CD4-positive, alpha-beta T cell treated with Interleukin-2 at 100 ng/mL for 4 hours (primary cell): ENCODE results near the gene PRDM1.
"Not testable (repeated sequence)": the region's sequence is repeated elsewhere in the genome, so short reads cannot be mapped to it uniquely, and the experiment has no call there.

Experiments
- DNase-seq: peaks from one replicate; pipeline ENCODE4 v3.0.0-alpha.2; 2020; ENCODE audit warnings: low spot score

PRDM1 gene

GRCh38 chr6:106136845-106137244 is 50.7 kb downstream of the PRDM1 start:
- DNase-seq = no peak

- DNase-seq = no peak
These were observed 52.0 kb downstream of the PRDM1 start for GRCh38 chr6:106138151-106138550.

- DNase-seq = peak; percentile 85
These were observed 55.5 kb downstream of the PRDM1 start for GRCh38 chr6:106141441-106142237.

GRCh38 chr6:106142876-106143431 is 56.8 kb downstream of the PRDM1 start:
- DNase-seq = no peak

GRCh38 chr6:106143665-106144064 is 57.5 kb downstream of the PRDM1 start:
- no peak for DNase-seq

GRCh38 chr6:106145144-106145543 is 59.0 kb downstream of the PRDM1 start:
- DNase-seq = no peak

GRCh38 chr6:106145741-106146227 is 59.6 kb downstream of the PRDM1 start:
- no peak for DNase-seq

- DNase-seq = no peak
These were observed 60.8 kb downstream of the PRDM1 start for GRCh38 chr6:106146852-106147351.

- no peak for DNase-seq
These were observed 61.3 kb downstream of the PRDM1 start for GRCh38 chr6:106147476-106147875.

- DNase-seq = peak; percentile 23
These were observed 63.4 kb downstream of the PRDM1 start for GRCh38 chr6:106149472-106150069.

GRCh38 chr6:106152476-106152875 is 66.3 kb downstream of the PRDM1 start:
- DNase-seq = not testable (repeated sequence)

- DNase-seq = no peak
These were observed 66.8 kb downstream of the PRDM1 start for GRCh38 chr6:106152952-106153351.

- DNase-seq = no peak
These were observed 68.2 kb downstream of the PRDM1 start for GRCh38 chr6:106154326-106154725.

- DNase-seq = no peak
These were observed 69.2 kb downstream of the PRDM1 start for GRCh38 chr6:106155219-106155830.

GRCh38 chr6:106156413-106156812 is 70.3 kb downstream of the PRDM1 start:
- no peak for DNase-seq

- no peak for DNase-seq
These were observed 70.7 kb downstream of the PRDM1 start for GRCh38 chr6:106156863-106157262.

GRCh38 chr6:106158816-106159215 is 72.7 kb downstream of the PRDM1 start:
- no peak for DNase-seq
